GM19025 (cell line): ENCODE results near the gene ECHDC1.
"Not testable (repeated sequence)": the region's sequence is repeated elsewhere in the genome, so short reads cannot be mapped to it uniquely, and the experiment has no call there.

Experiments used
- ATAC-seq: cut with Tn5 transposase; IDR thresholded peaks from one replicate; pipeline ENCODE4 v1.9.1; 2021; ENCODE audit warnings: mild to moderate bottlenecking, low read depth, moderate library complexity; ENCODE audit not compliant: unreplicated experiment

The ECHDC1 gene

DNA sequence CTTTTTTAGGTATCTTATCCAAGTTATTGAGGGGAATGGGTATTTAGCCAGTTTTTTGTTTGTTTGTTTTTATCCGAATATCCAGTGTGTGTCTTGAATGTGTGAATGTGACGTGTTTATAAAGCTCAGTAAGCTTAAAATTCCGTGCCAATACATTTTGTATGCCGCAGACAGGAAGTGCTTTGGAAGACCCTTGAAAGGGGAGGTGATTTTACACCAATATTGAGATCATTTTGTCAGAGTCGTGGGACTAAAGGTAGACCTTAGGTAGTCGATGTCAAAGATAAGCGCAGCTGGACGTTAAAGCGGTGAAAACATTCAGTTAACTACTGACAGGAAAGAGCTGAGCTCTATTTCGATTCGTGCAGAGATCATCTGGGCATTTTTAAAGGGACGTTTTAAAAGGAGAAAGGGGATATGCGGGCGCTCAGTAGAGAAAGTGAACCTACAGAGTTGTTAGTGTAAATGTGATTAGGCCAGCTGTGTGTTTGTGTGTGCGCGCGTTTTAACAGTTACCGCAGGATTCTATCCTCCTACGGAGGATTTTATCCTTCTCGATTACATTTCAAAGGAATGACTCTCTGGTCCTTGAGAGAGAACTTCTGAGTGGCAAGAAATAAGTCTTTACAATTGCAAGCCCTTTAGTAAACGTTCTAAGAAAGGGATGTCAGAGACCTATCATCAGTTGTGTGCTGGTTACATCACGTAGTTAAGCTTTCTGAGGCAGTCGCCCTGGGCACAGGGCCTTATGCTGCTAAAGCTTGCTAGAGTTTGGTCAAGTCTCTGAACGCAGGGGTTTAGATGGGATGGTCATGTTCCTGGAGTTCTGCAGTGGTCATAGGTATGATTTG, 625 bp upstream of the ECHDC1 start:
- no peak for ATAC-seq

DNA sequence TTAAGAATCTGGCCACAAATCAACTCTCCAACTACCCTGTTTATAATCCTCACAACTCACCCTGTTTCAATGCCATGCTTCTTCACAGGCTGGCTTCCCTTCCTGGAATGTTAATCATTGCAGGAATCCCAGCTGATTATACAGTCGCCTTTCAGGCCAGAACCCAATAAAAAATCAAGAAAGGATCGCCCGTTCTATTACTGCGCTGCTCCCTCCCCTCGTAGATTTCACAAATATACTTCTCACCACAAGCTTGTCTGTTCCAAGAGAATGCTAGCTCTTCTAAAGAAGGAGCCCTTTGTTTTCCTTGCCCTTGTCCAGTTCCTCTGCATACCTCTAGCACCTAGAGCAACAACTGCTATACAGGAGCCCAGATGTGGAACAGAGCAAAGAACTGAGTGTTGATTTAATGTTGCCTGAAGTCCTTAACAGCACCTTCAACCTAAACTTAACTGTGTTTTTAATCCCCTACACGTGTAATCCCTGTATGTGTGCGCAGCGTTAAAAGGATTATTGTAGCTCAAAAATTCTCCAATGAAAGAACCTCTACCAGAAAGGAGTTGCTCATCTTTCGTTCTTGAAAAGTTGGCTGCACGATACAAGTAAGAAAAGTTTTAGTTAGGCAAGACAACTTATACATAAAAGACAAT, 988 bp downstream of the ECHDC1 start:
- no peak for ATAC-seq

DNA sequence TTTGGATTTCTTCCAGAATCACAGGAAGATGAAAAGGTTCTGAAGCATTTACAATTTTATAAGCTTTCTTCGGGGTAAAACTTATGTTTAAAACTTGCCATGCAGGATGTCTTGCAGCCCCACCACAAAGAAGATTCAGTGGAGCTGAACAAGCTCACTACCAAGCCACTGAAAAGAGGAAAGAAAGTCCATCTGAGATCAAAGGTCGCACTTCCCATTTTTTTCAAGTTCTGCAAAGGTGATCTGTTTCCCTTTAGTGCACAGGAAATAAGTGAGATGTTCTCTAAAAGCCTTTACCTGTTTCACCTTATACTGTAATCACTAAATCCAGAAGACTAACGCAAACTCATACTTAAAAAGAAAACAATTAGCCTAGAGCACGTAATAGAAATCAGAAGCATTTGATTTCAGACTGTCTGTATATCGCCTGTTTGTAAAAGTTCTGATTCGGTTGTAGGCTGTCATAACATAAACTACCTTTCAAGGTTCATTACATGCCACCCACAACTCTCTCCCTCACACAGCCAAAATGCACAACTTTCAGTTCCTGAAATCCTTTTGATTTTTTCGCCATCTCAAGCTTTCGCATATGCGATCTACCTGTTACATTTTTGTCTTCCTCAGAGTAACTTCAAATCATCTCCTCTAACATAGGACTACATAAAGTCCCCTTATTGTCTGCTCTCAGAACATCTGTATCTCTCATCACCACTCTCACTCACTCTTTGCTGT, 1.8 kb downstream of the ECHDC1 start:
- ATAC-seq: no peak

DNA sequence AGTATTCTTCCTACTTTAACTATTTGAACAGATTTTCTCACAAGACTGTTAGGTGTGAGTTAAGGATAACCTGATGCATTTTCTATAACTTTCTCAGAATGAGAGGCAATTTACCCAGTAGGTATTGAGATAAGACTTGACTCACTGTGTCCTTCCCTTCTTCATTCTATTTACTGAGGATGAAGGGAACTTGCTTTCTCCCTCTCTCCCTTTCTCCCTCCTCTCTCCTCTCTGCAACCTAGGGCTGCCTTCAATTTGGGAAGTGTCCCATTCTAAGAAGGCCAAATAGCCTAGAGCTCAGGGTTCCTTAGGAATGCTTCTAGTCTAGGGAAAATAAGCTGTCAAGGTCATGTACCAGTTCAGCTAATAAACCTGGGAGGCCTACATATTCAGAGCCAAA, 3.2 kb downstream of the ECHDC1 start:
- ATAC-seq: no peak

DNA sequence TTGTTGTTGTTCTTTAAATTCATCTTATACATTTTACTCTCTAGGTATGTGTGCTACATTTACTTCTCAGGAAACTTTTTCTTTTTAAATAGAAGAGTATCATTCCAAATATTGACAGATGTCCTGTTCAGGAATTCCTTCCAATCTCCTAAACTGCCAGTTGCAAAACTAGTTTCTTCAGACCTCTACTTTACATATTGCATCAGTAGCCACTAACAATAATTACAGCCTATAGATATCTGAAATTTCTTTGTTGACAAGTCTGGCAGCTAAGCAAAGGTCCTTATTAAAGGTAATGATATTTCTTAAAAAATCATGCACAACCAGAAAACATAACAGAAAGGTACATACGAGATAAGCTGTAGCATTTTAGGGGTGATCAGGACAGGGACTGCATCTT, 4.5 kb downstream of the ECHDC1 start:
- no peak for ATAC-seq

GRCh38 chr6:127332383-127332961, 10.9 kb downstream of the ECHDC1 start:
- no peak for ATAC-seq

DNA sequence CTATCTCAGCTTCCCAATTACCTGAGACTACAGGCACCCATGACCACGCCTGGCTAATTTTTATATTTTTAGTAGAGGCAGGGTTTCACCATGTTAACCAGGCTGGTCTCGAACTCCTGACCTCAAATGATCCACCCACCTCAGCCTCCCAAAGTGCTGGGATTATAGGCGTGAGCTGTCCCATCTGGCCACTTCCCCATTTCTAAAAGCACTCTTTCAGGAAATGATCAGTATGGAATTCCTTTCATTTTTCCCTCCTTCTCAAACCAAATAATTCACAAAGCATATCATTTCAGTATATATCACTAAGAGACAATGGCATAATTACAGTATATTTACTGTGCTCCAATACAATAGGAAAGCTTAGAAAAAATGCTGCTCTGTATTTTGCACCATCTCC, 12.2 kb downstream of the ECHDC1 start:
- not testable (repeated sequence) for ATAC-seq

- no peak for ATAC-seq
These were observed 15.3 kb downstream of the ECHDC1 start for GRCh38 chr6:127328043-127328609.

DNA sequence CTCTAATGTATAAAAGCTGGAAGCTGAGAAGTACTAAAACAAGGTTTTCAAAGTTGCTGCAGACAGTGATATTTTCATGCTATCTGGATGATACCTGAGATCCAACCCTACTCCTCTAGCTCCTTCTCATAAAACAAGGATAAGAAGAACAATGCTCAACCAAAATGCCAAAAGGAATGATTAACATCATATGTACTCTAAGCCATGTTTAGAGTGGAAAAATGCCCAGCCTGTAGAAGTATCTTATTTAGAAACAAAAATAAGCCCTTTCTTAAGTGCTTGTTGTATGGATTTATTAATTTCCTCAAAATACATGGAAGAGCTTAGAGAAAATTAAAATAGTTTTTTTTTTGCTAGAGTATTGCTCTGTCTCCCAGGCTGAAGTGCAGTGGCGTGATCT, 23.7 kb downstream of the ECHDC1 start:
- no peak for ATAC-seq

DNA sequence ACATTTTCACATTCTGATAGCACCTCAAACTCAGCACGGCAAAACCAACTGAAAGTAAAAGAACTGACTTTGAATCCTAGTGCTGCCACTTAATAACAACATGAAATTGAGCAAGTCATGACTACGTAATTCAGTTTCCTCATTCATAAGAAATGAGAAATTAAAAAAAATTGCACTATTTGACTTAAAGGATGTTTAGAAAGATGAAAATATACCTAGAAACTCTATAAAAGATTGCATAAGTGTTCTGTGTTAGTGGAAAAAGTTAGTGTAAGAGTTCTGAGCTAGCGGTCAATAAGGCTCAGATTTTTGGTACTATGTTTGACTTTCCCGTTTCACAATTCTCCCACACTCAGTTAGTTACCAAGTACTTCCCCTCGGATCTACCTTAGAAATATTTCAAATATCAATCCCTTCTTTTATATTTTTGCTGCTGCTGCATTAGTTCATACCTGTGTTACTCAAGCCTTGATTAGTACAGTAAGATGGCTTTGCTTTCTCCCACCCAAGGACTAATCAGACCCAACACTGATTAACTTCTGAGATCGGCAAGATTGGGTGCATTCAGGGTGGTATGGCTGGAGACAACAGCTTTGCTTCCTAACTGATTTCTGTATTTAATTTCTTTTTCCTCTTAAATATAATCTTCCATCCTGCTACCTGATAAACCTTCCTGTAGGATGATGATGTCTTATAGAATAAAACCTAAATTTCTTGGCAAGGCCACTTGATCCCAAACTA, 25.9 kb downstream of the ECHDC1 start:
- no peak for ATAC-seq

DNA sequence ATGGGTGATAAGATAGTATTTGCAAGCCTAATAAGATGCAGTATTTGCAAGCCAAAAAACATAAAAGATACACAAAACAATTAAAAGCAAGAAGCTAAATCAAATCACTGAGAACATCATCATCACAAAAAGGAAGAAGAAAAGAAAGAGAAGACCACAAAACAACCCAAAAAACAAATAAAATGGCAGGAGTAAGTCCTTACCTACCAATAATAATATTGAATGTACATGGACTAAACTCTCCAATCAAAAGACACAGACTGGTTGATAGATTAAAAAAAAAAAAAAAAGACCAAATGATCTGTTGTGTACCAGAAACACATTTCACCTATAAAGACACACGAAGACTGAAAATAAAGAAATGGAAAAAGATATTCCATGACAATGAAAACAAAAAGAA, 37.7 kb downstream of the ECHDC1 start:
- no peak for ATAC-seq

DNA sequence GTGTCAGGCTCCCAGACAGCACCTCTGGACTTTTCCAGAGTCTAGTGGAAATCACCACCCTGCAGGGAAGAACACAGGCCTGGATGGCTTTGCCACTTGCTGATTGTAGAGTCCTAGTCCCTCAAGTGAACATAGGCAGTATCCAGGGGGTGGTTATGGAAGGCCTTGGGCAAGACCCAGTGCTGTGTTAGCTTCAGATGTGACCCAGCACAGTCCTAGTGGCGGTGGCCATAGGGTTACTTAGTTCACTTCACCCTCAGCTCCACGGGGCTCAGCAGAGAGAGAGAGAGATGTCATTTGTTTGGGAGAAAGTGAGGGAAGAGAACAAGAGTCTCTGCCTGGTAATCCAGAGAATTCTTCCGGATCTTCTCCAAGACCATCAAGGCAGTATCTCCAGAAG, 39.5 kb downstream of the ECHDC1 start:
- no peak for ATAC-seq

- no peak for ATAC-seq
These were observed 40.4 kb downstream of the ECHDC1 start for GRCh38 chr6:127302728-127303660.

GRCh38 chr6:127301199-127301700, 42.2 kb downstream of the ECHDC1 start:
- no peak for ATAC-seq

DNA sequence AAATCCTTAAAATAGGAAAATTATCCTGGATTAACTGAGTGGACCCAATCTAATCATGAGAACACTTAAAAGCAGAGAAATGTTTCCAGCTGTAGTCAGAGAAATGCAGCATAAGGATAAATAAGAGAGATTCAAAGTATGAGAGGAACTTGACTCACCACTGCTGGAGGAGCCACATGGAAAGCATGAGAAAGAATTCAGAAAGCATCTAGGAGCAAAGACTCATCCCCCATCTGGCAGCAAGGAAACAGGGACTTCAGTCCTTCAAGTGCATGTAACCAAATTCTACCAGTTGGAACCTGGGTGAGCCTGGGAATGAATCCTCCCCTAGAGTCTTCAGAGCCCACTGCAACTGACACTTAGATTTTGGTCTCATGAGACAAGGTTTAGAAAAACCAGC, 43.0 kb downstream of the ECHDC1 start:
- ATAC-seq: no peak

- no peak for ATAC-seq
These were observed 43.7 kb downstream of the ECHDC1 start for GRCh38 chr6:127299522-127300240.

DNA sequence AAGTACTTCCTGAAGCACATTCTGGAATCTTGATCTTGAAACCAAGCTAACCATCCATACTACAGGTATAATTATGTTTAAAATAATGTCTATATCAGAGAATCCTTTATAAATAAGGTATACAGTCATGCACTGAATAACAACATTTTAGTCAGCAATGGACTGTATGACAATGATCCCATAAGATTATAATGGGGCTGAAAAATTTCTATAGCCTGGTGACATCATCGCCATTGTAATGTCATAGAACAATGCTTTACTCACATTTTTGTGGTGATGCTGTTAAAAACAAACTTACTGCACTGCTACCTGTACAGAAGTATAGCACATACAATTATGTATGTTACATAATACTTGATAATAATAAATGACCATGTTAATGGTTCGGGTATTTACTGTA, 44.9 kb downstream of the ECHDC1 start:
- ATAC-seq: no peak

- ATAC-seq: no peak
These were observed 45.8 kb downstream of the ECHDC1 start for GRCh38 chr6:127297502-127298070.
